Ishikawa (cell line): Measurements from ENCODE around the gene FBXL22.

ENCODE experiments used
- CEBPB ChIP-seq: IDR thresholded peaks from 2 replicates; pipeline ENCODE4 v1.6.1; 2012
- CREB1 ChIP-seq: IDR thresholded peaks from 2 replicates; pipeline ENCODE4 v1.6.1; 2012; ENCODE audit warnings: low read depth
- EGR1 ChIP-seq: IDR thresholded peaks from 2 replicates; pipeline ENCODE4 v1.6.1; 2012
- EP300 ChIP-seq: IDR thresholded peaks from 2 replicates; pipeline ENCODE4 v1.6.1; 2012; ENCODE audit warnings: borderline replicate concordance
- FOXM1 ChIP-seq: IDR thresholded peaks from 2 replicates; pipeline ENCODE4 v1.6.1; 2012; ENCODE audit warnings: low read depth, borderline replicate concordance
- MAX ChIP-seq: IDR thresholded peaks from 2 replicates; pipeline ENCODE4 v1.6.1; 2012
- NFIC ChIP-seq: IDR thresholded peaks from 2 replicates; pipeline ENCODE4 v1.6.1; 2012
- RAD21 ChIP-seq: IDR thresholded peaks from 2 replicates; pipeline ENCODE4 v1.6.1; 2012; ENCODE audit warnings: low read depth
- REST ChIP-seq: IDR thresholded peaks from 2 replicates; pipeline ENCODE4 v1.6.1; 2012; ENCODE audit warnings: low read depth, mild to moderate bottlenecking
- TAF1 ChIP-seq: IDR thresholded peaks from 2 replicates; pipeline ENCODE4 v1.6.1; 2012; ENCODE audit warnings: low read depth, mild to moderate bottlenecking
- TCF12 ChIP-seq: IDR thresholded peaks from 2 replicates; pipeline ENCODE4 v1.6.1; 2012; ENCODE audit warnings: low read depth
- TEAD4 ChIP-seq: IDR thresholded peaks from 2 replicates; pipeline ENCODE4 v1.6.1; 2012
- USF1 ChIP-seq: IDR thresholded peaks from 2 replicates; pipeline ENCODE4 v1.6.1; 2012
- YY1 ChIP-seq: IDR thresholded peaks from 2 replicates; pipeline ENCODE4 v1.6.1; 2012; ENCODE audit warnings: low read depth
- ZBTB7A ChIP-seq: IDR thresholded peaks from 2 replicates; pipeline ENCODE4 v1.6.1; 2012; ENCODE audit warnings: low read depth

FBXL22 gene

GRCh38 chr15:63595688-63596087 lies 1.5 kb upstream of the FBXL22 start:
- TF ChIP-seq TEAD4 (no peak), TAF1 (no peak), USF1 (no peak), TCF12 (no peak), ZBTB7A (no peak), REST (no peak), FOXM1 (no peak), EGR1 (no peak)

- TF ChIP-seq USF1 (no peak), EP300 (no peak), TEAD4 (no peak), ZBTB7A (no peak), TAF1 (no peak), YY1 (no peak), CREB1 (no peak), NFIC (no peak), EGR1 (no peak), TCF12 (no peak), MAX (no peak), FOXM1 (no peak), RAD21 (no peak), REST (no peak), CEBPB (no peak)
These were observed 530 bp upstream of the FBXL22 start for GRCh38 chr15:63596676-63597037.

GRCh38 chr15:63597821-63598220 lies 634 bp downstream of the FBXL22 start:
- TF ChIP-seq TAF1: no peak
- no peak for TF ChIP-seq EGR1
- TF ChIP-seq MAX: no peak
- no peak for TF ChIP-seq ZBTB7A
- TF ChIP-seq TCF12: no peak
- TF ChIP-seq REST: no peak
- no peak for TF ChIP-seq TEAD4
- no peak for TF ChIP-seq FOXM1
- no peak for TF ChIP-seq CEBPB
- no peak for TF ChIP-seq EP300
- TF ChIP-seq YY1: no peak
- TF ChIP-seq USF1: no peak
- no peak for TF ChIP-seq NFIC
- TF ChIP-seq RAD21: no peak
- no peak for TF ChIP-seq CREB1

- TF ChIP-seq MAX (no peak), CREB1 (no peak), CEBPB (no peak), USF1 (no peak), EGR1 (no peak), ZBTB7A (no peak), TAF1 (no peak), TEAD4 (no peak), FOXM1 (no peak), EP300 (no peak), NFIC (no peak), REST (no peak), YY1 (no peak), TCF12 (no peak), RAD21 (no peak)
These were observed 1.6 kb downstream of the FBXL22 start for GRCh38 chr15:63598473-63599400.
